Measurements from ENCODE around the gene TRIM44. TPM values are rescaled to one million over a fixed set of nuclear protein-coding genes. Genes with fewer than 3 reads are reported as not detected.

The TRIM44 gene
- polyA plus RNA-seq, 1 experiment, result 62.0 TPM

DNA sequence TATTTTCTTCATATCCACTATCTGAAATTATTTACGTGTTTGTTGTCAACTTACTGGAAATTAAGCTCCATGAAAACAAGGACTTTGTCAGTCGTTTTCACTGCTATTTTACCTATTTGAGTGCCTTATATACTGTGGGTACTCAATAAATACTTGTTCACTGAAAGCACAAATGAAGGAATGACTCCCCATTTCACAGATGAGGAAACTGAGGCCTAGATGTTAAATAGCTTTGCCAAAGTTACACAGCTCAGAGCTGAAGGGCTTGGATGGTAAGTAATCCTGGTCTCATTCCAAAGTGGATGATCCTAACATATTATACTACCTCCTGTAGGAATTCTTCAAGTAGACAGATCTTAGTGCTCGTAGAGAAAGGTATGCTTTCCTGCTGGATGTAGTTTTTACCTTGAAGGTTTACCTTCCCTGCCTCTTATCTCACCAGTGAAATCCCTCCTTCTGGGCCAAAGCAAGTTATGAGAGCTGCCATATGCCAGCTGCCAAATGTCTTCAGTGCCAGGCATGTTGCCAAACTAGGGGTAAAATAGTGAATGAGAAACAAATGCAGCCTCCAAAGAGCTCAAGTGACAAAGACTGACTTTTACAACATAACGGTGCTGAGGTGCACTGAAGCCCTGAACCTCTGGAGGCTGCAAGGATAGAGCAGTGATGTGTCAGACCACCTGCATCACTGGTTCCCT is 129.7 kb downstream of the TRIM44 start:
- ChIA-PET CTCF (interaction anchor here (0.6 to 1.8 kb wide), 6 partner anchors 8 to 415 kb away, joined by 3 to 7 read pairs (median 3); no protein-coding TSS in a partner anchor), POLR2A (no interaction called here)
- Histone ChIP-seq H3K27me3 (ENCODE audit: control insufficient read depth, insufficient read depth, low read length) (no peaks in the 10 kb centered on the region), H3K4me3 (ENCODE audit: low read depth, low read length) (no peak overlapping the region), H3K36me3 (ENCODE audit: control insufficient read depth, insufficient read depth, low read length) (no peaks in the 10 kb centered on the region)
- no peak for DNase-seq (ENCODE audit: low read depth)
- TF ChIP-seq, protein P1, sequence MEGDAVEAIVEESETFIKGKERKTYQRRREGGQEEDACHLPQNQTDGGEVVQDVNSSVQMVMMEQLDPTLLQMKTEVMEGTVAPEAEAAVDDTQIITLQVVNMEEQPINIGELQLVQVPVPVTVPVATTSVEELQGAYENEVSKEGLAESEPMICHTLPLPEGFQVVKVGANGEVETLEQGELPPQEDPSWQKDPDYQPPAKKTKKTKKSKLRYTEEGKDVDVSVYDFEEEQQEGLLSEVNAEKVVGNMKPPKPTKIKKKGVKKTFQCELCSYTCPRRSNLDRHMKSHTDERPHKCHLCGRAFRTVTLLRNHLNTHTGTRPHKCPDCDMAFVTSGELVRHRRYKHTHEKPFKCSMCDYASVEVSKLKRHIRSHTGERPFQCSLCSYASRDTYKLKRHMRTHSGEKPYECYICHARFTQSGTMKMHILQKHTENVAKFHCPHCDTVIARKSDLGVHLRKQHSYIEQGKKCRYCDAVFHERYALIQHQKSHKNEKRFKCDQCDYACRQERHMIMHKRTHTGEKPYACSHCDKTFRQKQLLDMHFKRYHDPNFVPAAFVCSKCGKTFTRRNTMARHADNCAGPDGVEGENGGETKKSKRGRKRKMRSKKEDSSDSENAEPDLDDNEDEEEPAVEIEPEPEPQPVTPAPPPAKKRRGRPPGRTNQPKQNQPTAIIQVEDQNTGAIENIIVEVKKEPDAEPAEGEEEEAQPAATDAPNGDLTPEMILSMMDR (IDR thresholded peaks at IDR 0.05; ENCODE audit: insufficient read depth, low read depth, low read length), result no peak

DNA sequence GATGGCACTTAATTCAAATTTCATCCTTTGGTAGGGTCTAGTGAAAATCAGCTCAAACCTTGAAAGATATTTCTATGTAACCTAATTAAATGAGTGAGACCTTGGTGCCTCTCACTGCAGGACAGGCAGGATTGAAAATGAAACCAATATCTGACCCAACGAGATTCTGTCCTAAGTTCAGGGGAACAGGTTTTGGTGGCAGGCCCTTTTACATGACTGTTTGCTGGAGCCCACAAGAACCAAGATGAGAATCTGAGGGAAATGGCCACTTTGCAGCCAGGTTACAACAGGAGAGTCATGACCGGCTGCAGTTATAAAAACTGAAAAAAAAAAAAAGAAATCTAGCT is 130.2 kb downstream of the TRIM44 start:
- no peaks in the 10 kb centered on the region for H3K36me3 ChIP-seq (ENCODE audit: control insufficient read depth, insufficient read depth, low read length)
- no peak overlapping the region for H3K4me3 ChIP-seq (ENCODE audit: low read depth, low read length)
- no peak for DNase-seq (ENCODE audit: low read depth)
- no peaks in the 10 kb centered on the region for H3K27me3 ChIP-seq (ENCODE audit: control insufficient read depth, insufficient read depth, low read length)
- TF ChIP-seq, protein P1 (IDR thresholded peaks at IDR 0.05; ENCODE audit: insufficient read depth, low read depth, low read length), result no peak
- POLR2A ChIA-PET, result no interaction called here
- CTCF ChIA-PET, result interaction anchor here (1.8 kb wide), 1 partner anchor 29 kb away, joined by 7 read pairs; no protein-coding TSS in a partner anchor

DNA sequence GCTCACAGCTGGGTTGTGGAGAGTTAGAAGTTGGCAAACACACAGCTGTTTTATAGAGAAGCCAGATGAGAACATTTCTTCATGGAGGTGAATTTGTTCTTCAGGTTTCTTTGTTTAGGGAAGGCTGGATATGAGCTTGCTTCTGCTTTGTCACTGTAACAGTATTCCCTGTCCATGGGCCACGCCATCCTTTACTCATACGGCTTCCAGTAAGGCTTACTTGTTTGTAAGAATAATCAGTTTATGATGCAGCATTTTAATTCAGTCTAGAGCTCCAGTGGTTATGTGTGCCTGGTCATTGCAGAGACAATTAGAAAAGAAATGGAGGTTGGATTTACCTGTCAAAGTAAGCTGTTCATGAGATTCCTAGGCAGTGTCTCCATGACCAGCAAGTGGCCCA is 131.8 kb downstream of the TRIM44 start:
- TF ChIP-seq, protein P1 (IDR thresholded peaks at IDR 0.05; ENCODE audit: insufficient read depth, low read depth, low read length), result no peak
- POLR2A ChIA-PET, result no interaction called here
- CTCF ChIA-PET, result interaction anchor here (2.3 kb wide), 1 partner anchor 28 kb away, joined by 11 read pairs; no protein-coding TSS in a partner anchor
- no peaks in the 10 kb centered on the region for H3K27me3 ChIP-seq (ENCODE audit: control insufficient read depth, insufficient read depth, low read length)
- no peaks in the 10 kb centered on the region for H3K36me3 ChIP-seq (ENCODE audit: control insufficient read depth, insufficient read depth, low read length)
- no peak overlapping the region for H3K4me3 ChIP-seq (ENCODE audit: low read depth, low read length)
- no peak for DNase-seq (ENCODE audit: low read depth)

- no peak overlapping the region for H3K4me3 ChIP-seq (ENCODE audit: low read depth, low read length)
- H3K36me3 ChIP-seq (ENCODE audit: control insufficient read depth, insufficient read depth, low read length), result no peaks in the 10 kb centered on the region
- CTCF ChIA-PET, result interaction anchor here (2.3 kb wide), 1 partner anchor 27 kb away, joined by 11 read pairs; no protein-coding TSS in a partner anchor
- TF ChIP-seq, protein P1 (IDR thresholded peaks at IDR 0.05; ENCODE audit: insufficient read depth, low read depth, low read length), result no peak
- no peak for DNase-seq (ENCODE audit: low read depth)
- POLR2A ChIA-PET, result no interaction called here
- H3K27me3 ChIP-seq (ENCODE audit: control insufficient read depth, insufficient read depth, low read length), result no peaks in the 10 kb centered on the region
These were observed 132.3 kb downstream of the TRIM44 start for GRCh38 chr11:35794850-35795249.

- ChIA-PET CTCF (interaction anchor here (0.7 to 4.6 kb wide), 2 partner anchors 25 to 181 kb away, joined by 3 to 20 read pairs; no protein-coding TSS in a partner anchor), POLR2A (no interaction called here)
- TF ChIP-seq, protein P1 (IDR thresholded peaks at IDR 0.05; ENCODE audit: insufficient read depth, low read depth, low read length), result no peak
- no peak for DNase-seq (ENCODE audit: low read depth)
- Histone ChIP-seq H3K4me3 (ENCODE audit: low read depth, low read length) (no peak overlapping the region), H3K27me3 (ENCODE audit: control insufficient read depth, insufficient read depth, low read length) (no peaks in the 10 kb centered on the region), H3K36me3 (ENCODE audit: control insufficient read depth, insufficient read depth, low read length) (no peaks in the 10 kb centered on the region)
These were observed 134.0 kb downstream of the TRIM44 start for GRCh38 chr11:35796562-35796961.
